ENCODE results near the gene AP2M1. TPM values are rescaled to one million over a fixed set of nuclear protein-coding genes. Genes with fewer than 3 reads are reported as not detected.

AP2M1 gene
- total and polyA plus RNA-seq, 11 donors, result 225 to 431 (median 337) TPM

DNA sequence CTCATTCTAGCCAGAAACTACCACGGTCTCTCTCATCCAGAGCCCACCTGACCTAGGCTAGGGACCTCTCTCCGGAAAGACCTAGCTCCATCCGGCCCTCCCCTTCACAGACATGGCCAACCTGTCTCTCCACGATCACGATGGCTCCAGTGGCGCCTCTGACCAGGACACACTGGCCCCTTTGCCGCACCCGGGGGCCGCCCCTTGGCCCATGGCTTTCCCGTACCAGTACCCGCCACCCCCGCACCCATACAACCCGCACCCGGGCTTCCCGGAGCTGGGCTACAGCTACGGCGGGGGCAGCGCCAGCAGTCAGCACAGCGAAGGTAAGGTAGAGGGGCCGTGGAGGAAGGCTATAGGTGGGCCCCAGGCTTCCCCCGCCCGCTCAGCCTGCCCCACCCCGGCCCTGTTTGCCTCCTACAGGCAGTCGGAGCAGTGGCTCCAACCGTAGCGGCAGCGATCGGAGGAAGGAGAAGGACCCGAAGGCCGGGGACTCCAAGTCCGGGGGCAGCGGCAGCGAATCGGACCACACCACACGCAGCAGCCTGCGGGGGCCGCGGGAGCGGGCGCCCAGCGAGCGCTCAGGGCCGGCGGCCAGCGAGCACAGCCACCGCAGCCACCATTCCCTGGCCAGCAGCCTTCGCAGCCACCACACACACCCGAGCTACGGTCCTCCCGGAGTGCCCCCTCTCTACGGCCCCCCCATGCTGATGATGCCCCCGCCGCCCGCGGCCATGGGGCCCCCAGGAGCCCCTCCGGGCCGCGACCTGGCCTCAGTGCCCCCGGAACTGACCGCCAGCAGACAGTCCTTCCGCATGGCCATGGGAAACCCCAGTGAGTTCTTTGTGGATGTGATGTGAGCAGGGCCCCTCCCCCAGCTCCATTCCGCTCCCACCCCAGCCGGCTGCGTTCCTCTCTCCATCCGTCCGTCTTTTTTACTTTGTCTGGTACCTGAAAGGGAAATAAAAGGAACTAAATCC lies 4.5 kb upstream of the AP2M1 start:
- H3K9me3 ChIP-seq, result no peaks in the 10 kb centered on the region
- intact Hi-C loops (cut with DNase I), result loop anchor here in 4 of 10 donors (5.0 to 10.0 kb wide), 4 partner anchors 33 to 145 kb away; partner anchors contain the start of genes PSMD2 (in 2 of the 4), EIF2B5 (in 1 of the 4) and EIF4G1 (in 1 of the 4)
- no peaks in the 10 kb centered on the region for H3K27me3 ChIP-seq
- TF ChIP-seq POLR2A (IDR thresholded peaks at IDR 0.05), result no peak
- TF ChIP-seq, protein P1, sequence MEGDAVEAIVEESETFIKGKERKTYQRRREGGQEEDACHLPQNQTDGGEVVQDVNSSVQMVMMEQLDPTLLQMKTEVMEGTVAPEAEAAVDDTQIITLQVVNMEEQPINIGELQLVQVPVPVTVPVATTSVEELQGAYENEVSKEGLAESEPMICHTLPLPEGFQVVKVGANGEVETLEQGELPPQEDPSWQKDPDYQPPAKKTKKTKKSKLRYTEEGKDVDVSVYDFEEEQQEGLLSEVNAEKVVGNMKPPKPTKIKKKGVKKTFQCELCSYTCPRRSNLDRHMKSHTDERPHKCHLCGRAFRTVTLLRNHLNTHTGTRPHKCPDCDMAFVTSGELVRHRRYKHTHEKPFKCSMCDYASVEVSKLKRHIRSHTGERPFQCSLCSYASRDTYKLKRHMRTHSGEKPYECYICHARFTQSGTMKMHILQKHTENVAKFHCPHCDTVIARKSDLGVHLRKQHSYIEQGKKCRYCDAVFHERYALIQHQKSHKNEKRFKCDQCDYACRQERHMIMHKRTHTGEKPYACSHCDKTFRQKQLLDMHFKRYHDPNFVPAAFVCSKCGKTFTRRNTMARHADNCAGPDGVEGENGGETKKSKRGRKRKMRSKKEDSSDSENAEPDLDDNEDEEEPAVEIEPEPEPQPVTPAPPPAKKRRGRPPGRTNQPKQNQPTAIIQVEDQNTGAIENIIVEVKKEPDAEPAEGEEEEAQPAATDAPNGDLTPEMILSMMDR (IDR thresholded peaks at IDR 0.05), result no peak
- peaks cover 0 to 81% (median 76%) of the 10 kb centered on the region in 9 donors for H3K36me3 ChIP-seq
- H3K27ac ChIP-seq, result peak overlapping the region in 1 of 12 donors; percentile 24
- WGBS, 4 donors, result 90 to 93% (median 90%) methylated on average over 51 to 66 of the region's 66 CpGs
- H3K4me3 ChIP-seq, result no peak overlapping the region
- peaks cover 0 to 11% (median 8%) of the 10 kb centered on the region in 12 donors for H3K4me1 ChIP-seq
- ATAC-seq, result no peak
- DNase-seq, result peak in 1 of 5 donors; percentile 27

DNA sequence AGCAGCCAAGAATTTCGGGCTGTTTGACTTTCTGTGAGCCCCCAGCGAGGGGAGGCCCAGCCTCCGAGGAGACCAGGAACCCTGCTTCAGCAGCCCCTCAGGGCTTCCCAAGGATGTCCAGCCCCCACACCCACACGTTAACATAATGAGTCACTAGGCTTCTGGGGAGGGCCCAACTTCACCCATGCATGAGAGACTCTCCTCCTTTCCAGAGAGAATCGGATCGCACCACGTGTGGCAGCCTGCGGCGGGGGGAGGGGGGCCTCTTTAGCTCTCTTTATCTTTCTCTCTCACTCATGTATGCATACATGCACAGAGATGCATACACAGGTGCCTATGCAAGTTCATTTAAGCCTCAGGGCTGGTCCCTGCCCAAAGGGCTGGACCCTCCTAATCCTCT lies 3.1 kb upstream of the AP2M1 start:
- DNase-seq (peak in 1 of 5 donors; percentile 1), ATAC-seq (no peak)
- TF ChIP-seq, protein P1 (IDR thresholded peaks at IDR 0.05), result no peak
- no peak for TF ChIP-seq POLR2A (IDR thresholded peaks at IDR 0.05)
- Histone ChIP-seq H3K4me3 (no peak overlapping the region), H3K4me1 (peaks cover 0 to 23% (median 19%) of the 10 kb centered on the region in 12 donors), H3K36me3 (peaks cover 0 to 67% (median 62%) of the 10 kb centered on the region in 9 donors), H3K9me3 (no peaks in the 10 kb centered on the region), H3K27me3 (no peaks in the 10 kb centered on the region), H3K27ac (no peak overlapping the region)
- intact Hi-C loops (cut with DNase I), result loop anchor here in 4 of 10 donors (5.0 to 10.0 kb wide), 4 partner anchors 34 to 143 kb away; partner anchors contain the start of genes PSMD2 (in 2 of the 4), EIF2B5 (in 1 of the 4) and EIF4G1 (in 1 of the 4)
- WGBS, 4 donors, result 79 to 86% (median 82%) methylated on average over 9 of the region's 9 CpGs

DNA sequence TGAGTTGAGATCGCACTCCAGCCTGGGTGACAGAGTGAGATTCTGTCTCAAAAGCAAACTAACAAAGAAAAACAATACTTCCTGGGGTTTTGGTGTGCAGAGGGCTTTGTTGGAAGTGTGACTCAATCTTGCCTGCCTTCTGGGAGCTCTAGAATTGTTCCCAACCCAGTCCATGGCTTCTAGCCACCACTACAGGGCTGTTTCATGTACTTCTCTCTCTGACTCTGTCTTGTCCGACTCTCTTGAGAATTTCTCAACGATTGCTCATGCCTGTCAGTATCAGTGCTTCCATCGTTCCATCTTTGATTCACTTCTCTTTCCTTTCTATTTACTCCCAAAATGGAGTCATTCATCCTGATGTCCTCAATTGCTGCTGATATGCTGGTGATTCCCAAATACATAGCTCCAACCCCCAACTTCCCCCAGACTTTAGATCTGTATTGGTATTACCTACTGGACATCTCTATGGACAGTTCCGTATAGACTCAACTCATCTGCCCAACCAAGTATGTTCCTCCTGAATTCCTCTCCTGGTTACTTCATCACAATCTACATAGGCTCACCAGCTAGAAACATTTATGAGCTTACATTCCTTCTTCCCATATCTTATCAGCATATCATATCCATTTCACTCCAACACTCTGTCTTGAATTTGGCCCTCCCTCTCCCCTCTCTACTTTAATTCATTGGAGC lies 1.8 kb upstream of the AP2M1 start:
- ATAC-seq (no peak), DNase-seq (peak in 1 of 5 donors; percentile 6)
- Histone ChIP-seq H3K4me1 (peaks cover 0 to 35% (median 31%) of the 10 kb centered on the region in 12 donors), H3K27me3 (no peaks in the 10 kb centered on the region), H3K36me3 (peaks cover 0 to 66% (median 59%) of the 10 kb centered on the region in 9 donors), H3K9me3 (no peaks in the 10 kb centered on the region), H3K4me3 (no peak overlapping the region), H3K27ac (peak overlapping the region in 1 of 12 donors; percentile 95)
- TF ChIP-seq, protein P1 (IDR thresholded peaks at IDR 0.05), result no peak
- TF ChIP-seq POLR2A (IDR thresholded peaks at IDR 0.05), result no peak
- intact Hi-C loops (cut with DNase I), result loop anchor here in 4 of 10 donors (5.0 to 10.0 kb wide), 4 partner anchors 36 to 142 kb away; partner anchors contain the start of genes PSMD2 (in 2 of the 4), EIF2B5 (in 1 of the 4) and EIF4G1 (in 1 of the 4)
- 74 to 85% (median 75%) methylated on average over 5 of the region's 5 CpGs for WGBS, 4 donors

Data from heart left ventricle (tissue), 16 donors.